ELR (cell line): ENCODE data around the gene PCDHA6.
"Not testable (repeated sequence)": the region's sequence is repeated elsewhere in the genome, so short reads cannot be mapped to it uniquely, and the experiment has no call there.

Source experiments
- DNase-seq: peaks from one replicate; pipeline ENCODE4 v3.0.0-alpha.2; 2015; ENCODE audit warnings: low read depth

The PCDHA6 gene

GRCh38 chr5:140827704-140828361 is at the start of gene PCDHA6:
Gene PCDHA6 (plus strand): TSS chr5:140827960. CDS start chr5:140828092, 132 bp downstream.
- DNase-seq, result peak; percentile 2

GRCh38 chr5:140780512-140780911 is 47.2 kb upstream of the PCDHA6 start:
- DNase-seq, result no peak

- DNase-seq, result peak; percentile 14
Observed at GRCh38 chr5:140785905-140786686, 41.7 kb upstream of the PCDHA6 start, which contains the start of gene PCDHA1. Gene PCDHA1 (plus strand): TSS chr5:140786140.

- not testable (repeated sequence) for DNase-seq
Observed at GRCh38 chr5:140787422-140787821, 40.3 kb upstream of the PCDHA6 start.

GRCh38 chr5:140787849-140788504 is 39.8 kb upstream of the PCDHA6 start:
- not testable (repeated sequence) for DNase-seq

DNA sequence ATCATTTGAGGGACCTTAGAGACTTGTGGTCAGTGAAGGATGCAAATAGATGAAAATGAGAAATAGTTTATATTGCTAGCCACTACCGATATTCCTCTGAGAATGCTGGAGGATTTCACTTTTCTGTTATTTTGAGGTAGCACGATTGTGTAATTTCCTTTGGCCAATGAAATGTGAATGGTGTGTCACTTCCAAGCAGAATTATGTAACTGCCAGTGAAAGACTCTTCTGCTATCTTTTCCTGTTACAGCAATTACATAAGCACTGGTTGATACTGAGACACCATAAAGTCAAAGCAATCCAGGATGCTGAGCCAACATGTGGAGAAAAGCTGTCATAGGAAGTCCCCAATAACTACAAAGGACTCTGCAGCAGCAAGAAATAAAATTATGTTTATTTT is 36.7 kb upstream of the PCDHA6 start:
- no peak for DNase-seq

- DNase-seq, result peak; percentile 8
Observed at GRCh38 chr5:140794595-140795258, 33.0 kb upstream of the PCDHA6 start, which contains the start of gene PCDHA2. Gene PCDHA2 (plus strand): TSS chr5:140794852.

DNA sequence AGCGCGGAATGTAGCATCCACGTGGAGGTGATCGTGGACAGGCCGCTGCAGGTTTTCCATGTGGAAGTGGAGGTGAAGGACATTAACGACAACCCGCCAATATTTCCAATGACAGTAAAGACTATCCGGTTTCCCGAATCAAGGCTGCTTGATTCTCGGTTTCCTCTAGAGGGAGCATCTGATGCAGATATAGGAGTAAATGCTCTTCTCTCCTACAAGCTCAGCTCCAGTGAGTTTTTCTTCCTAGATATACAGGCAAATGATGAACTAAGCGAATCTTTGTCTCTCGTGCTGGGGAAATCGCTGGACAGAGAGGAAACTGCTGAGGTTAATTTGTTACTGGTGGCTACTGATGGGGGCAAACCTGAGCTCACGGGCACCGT is 32.5 kb upstream of the PCDHA6 start:
- DNase-seq, result peak; percentile 18

- DNase-seq, result not testable (repeated sequence)
Observed at GRCh38 chr5:140796072-140796717, 31.6 kb upstream of the PCDHA6 start.

DNA sequence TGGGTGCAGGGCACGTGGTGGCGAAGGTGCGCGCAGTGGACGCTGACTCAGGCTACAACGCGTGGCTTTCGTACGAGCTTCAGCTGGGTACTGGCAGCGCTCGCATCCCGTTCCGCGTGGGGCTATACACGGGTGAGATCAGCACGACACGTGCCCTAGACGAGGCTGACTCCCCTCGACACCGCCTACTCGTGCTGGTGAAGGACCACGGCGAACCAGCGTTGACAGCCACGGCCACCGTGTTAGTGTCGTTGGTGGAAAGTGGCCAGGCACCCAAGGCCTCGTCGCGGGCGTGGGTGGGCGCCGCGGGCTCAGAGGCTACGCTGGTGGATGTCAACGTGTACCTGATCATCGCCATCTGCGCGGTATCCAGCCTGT is 31.1 kb upstream of the PCDHA6 start:
- DNase-seq, result no peak

GRCh38 chr5:140800816-140801493 is 26.8 kb upstream of the PCDHA6 start, which contains the start of gene PCDHA3:
Gene PCDHA3 (plus strand): TSS chr5:140801057.
- peak; percentile 6 for DNase-seq

GRCh38 chr5:140801494-140801841 is 26.3 kb upstream of the PCDHA6 start:
- DNase-seq, result no peak

DNA sequence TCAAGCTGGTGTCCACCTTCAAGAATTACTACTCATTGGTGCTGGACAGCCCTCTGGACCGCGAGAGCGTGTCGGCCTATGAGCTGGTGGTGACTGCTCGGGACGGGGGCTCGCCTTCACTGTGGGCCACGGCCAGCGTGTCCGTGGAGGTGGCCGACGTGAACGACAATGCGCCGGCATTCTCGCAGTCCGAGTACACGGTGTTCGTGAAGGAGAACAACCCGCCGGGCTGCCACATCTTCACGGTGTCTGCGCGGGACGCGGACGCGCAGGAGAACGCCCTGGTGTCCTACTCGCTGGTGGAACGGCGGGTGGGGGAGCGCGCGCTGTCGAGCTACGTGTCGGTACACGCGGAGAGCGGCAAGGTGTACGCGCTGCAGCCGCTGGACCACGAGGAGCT is 25.4 kb upstream of the PCDHA6 start:
- not testable (repeated sequence) for DNase-seq

DNA sequence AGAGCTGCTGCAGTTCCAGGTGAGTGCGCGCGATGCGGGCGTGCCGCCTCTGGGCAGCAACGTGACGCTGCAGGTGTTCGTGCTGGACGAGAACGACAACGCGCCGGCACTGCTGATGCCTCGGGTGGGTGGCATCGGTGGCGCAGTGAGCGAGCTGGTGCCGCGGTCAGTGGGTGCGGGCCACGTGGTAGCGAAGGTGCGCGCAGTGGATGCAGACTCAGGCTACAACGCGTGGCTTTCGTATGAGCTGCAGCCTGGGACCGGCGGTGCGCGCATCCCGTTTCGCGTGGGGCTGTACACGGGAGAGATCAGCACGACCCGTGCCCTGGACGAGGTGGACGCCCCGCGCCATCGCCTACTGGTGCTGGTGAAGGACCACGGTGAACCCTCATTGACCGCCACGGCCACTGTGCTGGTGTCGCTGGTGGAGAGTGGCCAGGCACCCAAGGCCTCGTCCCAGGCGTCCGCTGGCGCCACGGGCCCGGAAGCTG is 24.9 kb upstream of the PCDHA6 start:
- no peak for DNase-seq

DNA sequence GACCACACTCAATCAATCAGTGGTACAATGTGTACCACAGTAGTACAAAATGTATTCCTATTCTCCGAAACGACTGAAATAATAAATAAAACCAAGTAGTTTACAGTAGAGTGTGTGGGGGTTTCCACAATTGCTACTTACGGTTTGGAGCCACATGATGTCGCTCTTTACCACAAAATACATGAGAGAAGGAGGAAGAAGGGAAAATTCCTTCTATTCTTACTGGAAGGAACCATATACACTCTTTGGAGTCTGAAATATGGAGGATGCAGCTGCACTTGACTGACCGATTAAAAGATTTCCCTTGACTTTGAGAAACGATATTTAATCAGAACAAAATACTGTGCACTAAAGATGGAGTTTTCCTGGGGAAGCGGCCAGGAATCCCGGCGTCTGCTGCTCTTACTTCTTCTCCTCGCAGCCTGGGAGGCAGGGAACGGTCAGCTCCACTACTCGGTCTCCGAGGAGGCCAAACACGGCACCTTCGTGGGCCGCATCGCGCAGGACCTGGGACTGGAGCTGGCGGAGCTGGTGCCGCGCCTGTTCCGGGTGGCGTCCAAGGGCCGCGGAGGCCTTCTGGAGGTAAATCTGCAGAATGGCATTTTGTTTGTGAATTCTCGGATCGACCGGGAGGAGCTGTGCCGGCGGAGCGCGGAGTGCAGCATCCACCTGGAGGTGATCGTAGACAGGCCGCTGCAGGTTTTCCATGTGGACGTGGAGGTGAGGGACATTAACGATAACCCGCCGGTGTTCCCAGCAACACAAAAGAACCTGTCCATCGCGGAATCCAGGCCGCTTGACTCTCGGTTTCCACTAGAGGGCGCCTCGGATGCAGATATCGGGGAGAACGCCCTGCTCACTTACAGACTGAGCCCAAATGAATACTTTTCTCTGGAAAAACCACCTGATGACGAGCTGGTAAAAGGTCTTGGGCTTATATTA is 20.7 kb upstream of the PCDHA6 start, which contains the start of gene PCDHA4:
Gene PCDHA4 (plus strand): TSS at position 235 of the 942 bp plus-strand sequence.
- peak; percentile 14 for DNase-seq

GRCh38 chr5:140808241-140808888 is 19.4 kb upstream of the PCDHA6 start:
- DNase-seq, result not testable (repeated sequence)

GRCh38 chr5:140808889-140809291 is 18.9 kb upstream of the PCDHA6 start:
- no peak for DNase-seq

- peak; percentile 48 for DNase-seq
Observed at GRCh38 chr5:140821375-140822280, 6.1 kb upstream of the PCDHA6 start, which contains the start of gene PCDHA5. Gene PCDHA5 (plus strand): TSS chr5:140821613.
